Subcutaneous abdominal adipose tissue (tissue), 5 donors: ENCODE measurements around the gene GTF2E1.

Source experiments
- H3K27ac ChIP-seq: one replicate; pipeline ENCODE4 v1.7.0; 2013; ENCODE audit warnings: low read depth, mild to moderate bottlenecking, inconsistent platforms, low read length, moderate library complexity
- H3K27me3 ChIP-seq, 5 donors: one replicate each; pipeline ENCODE4 v1.7.0; 2013; ENCODE audit warnings: low read length in 5 of 5, inconsistent platforms in 1 of 5; ENCODE audit not compliant: control insufficient read depth in 5 of 5, insufficient read depth in 4 of 5
- H3K36me3 ChIP-seq, 5 donors: one replicate each; pipeline ENCODE4 v1.7.0; 2013; ENCODE audit warnings: low read length in 5 of 5; ENCODE audit not compliant: control insufficient read depth in 5 of 5, insufficient read depth in 5 of 5
- H3K4me1 ChIP-seq, 5 donors: one replicate each; pipeline ENCODE4 v1.7.0; 2013; ENCODE audit warnings: low read length in 5 of 5, mild to moderate bottlenecking in 3 of 5, moderate library complexity in 1 of 5; ENCODE audit not compliant: control insufficient read depth in 5 of 5, insufficient read depth in 5 of 5
- H3K4me3 ChIP-seq, 5 donors: one replicate each; pipeline ENCODE4 v1.7.0; 2013; ENCODE audit warnings: low read length in 5 of 5, low read depth in 1 of 5
- H3K9ac ChIP-seq, 5 donors: one replicate each; pipeline ENCODE4 v1.7.0; 2013; ENCODE audit warnings: low read length in 5 of 5, mild to moderate bottlenecking in 4 of 5, moderate library complexity in 3 of 5
- H3K9me3 ChIP-seq, 5 donors: one replicate each; pipeline ENCODE4 v1.7.0; 2013; ENCODE audit warnings: low read length in 5 of 5; ENCODE audit not compliant: control insufficient read depth in 5 of 5
- donor health status: healthy.
- donor health status: healthy.
- donor health status: healthy.
- donor health status: healthy.
- donor health status: healthy.

GTF2E1 gene

DNA sequence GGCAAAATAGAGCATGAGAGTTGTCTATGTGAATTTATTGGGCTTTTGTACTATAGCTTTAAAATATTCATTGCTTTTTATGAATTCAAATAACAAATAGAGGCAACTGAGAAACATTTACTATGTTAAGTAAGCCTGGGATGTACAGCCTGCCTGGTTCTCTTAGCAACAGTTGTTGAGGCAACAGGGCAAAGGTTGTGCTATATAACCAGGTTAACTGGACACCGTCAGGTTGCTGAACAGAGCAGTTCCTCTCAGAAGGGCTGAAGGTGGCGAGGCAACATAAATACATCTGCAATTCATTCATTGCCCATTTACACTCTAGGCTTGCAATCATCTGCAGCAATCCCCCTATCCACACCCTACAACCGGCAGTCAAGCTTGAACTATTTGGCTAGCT is 78.2 kb downstream of the GTF2E1 start:
- Histone ChIP-seq H3K36me3 (no peaks in the 10 kb centered on the region), H3K4me3 (no peak overlapping the region), H3K9ac (no peak overlapping the region), H3K4me1 (no peaks in the 10 kb centered on the region), H3K9me3 (no peaks in the 10 kb centered on the region), H3K27me3 (no peaks in the 10 kb centered on the region), H3K27ac (no peak overlapping the region)

DNA sequence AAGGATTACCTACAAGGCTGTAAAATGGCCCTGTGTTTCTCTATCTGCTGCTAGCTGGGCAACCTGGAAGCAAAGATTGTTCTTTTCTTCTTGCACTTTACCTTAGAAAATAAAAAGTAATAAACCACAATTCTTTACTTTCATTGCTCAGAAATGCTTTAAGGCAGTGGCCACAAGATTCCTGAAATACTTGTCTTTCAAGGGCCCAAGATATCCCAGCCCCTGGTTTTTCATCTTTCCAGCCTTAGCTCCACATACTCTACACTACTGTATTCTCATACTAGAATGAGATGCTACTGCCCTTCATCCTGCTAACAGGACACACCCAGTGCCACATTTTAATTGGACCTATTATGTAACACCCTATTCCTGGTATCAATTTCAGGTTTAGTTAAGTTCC is 78.9 kb downstream of the GTF2E1 start:
- Histone ChIP-seq H3K4me3 (no peak overlapping the region), H3K9ac (no peak overlapping the region), H3K9me3 (no peaks in the 10 kb centered on the region), H3K27ac (no peak overlapping the region), H3K27me3 (no peaks in the 10 kb centered on the region), H3K36me3 (no peaks in the 10 kb centered on the region), H3K4me1 (no peaks in the 10 kb centered on the region)

DNA sequence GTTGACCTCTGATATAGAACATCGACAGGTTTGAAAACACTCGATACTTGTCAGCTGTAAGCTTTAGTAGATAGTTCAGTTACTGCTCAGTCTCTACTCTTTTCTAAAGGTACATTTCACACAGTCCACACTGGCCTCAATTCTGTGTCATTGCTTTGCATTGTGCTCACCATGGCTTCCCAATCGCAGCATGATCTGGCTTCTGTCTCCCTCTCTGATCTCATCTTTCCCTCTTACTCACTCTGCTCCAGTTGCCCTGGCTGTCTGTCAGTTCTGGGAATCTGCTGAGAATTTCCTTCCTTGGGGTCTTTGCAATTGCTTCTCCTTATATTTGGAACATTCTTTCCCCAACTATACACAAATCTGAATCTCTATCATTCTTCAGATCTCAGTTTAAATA is 80.6 kb downstream of the GTF2E1 start:
- Histone ChIP-seq H3K27ac (no peak overlapping the region), H3K27me3 (no peaks in the 10 kb centered on the region), H3K36me3 (no peaks in the 10 kb centered on the region), H3K9me3 (no peaks in the 10 kb centered on the region), H3K9ac (no peak overlapping the region), H3K4me3 (no peak overlapping the region), H3K4me1 (no peaks in the 10 kb centered on the region)

DNA sequence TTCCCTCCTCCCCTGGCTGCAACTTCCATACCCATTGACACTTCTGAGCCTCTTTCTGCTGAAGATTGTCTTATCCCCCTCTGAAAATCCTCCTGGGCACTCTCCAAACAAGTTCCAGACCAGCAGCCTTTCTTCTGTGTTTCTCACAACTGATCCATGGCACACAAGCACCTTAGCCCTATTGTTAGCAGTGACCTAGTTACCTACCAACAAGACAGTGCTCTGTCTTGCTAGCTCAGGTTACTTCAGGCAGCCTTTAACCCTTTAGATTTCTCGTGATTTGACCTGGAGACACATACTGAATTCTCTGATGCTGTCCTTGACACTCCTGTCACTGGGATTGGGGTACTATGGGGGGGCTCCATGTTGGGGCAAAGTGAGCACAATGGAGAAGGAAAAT is 82.1 kb downstream of the GTF2E1 start:
- Histone ChIP-seq H3K9ac (no peak overlapping the region), H3K27me3 (no peaks in the 10 kb centered on the region), H3K4me3 (no peak overlapping the region), H3K36me3 (no peaks in the 10 kb centered on the region), H3K27ac (no peak overlapping the region), H3K4me1 (no peaks in the 10 kb centered on the region), H3K9me3 (no peaks in the 10 kb centered on the region)

DNA sequence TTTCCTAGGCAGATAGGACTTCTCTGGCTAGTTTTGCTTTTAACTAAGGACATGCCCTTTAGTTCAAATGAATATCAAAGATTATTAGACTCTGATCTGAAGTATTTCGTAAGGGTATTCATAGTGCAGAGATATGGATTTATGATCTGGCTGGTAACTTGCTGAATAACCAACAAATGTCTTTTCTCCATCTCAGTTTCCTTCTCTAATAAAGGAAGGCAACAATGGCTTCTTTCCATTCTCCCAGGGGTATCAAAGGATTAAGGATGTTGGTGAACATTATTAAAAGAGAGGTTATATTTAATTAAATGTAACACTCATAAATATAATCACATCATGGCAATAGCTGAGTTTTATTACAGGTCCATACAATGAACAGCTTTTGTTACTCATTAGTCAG is 86.3 kb downstream of the GTF2E1 start:
- no peaks in the 10 kb centered on the region for H3K36me3 ChIP-seq
- no peak overlapping the region for H3K4me3 ChIP-seq
- H3K27me3 ChIP-seq: no peaks in the 10 kb centered on the region
- H3K9ac ChIP-seq: no peak overlapping the region
- no peaks in the 10 kb centered on the region for H3K9me3 ChIP-seq
- no peaks in the 10 kb centered on the region for H3K4me1 ChIP-seq
- H3K27ac ChIP-seq: no peak overlapping the region

DNA sequence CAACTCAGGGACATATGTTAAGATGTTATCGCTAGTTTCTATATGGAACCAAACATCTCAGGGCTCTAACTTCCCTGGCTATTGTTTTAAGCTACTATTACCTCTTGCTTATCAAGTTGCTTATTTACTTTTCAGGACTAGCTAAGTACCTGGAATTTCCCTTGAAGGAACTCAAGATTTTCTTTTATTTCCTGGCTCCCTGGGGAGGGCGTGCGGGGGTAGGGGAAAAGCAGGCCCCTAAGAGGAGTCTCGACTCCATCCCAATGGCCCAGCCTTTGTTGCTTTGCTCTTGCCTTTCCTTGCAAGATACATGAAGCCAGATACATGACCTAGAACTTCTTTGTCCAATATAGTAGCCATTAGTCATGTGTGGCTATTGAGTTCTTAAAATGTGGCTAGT is 88.5 kb downstream of the GTF2E1 start:
- no peaks in the 10 kb centered on the region for H3K4me1 ChIP-seq
- H3K9me3 ChIP-seq: no peaks in the 10 kb centered on the region
- H3K9ac ChIP-seq: no peak overlapping the region
- H3K36me3 ChIP-seq: no peaks in the 10 kb centered on the region
- H3K27me3 ChIP-seq: no peaks in the 10 kb centered on the region
- no peak overlapping the region for H3K4me3 ChIP-seq
- H3K27ac ChIP-seq: no peak overlapping the region
